Measurements from ENCODE around the gene CYB5R4. TPM values are rescaled to one million over a fixed set of nuclear protein-coding genes. Genes with fewer than 3 reads are reported as not detected.

Gene CYB5R4
- total and polyA plus RNA-seq, 2 of the 8 experiments (the other 6 are each of a cell fraction or from before 2014, with no cell fraction given), result 2.8 to 14.6 TPM

GRCh38 chr6:84003654-84004053, 144.2 kb downstream of the CYB5R4 start (continued):
- TF ChIP-seq FOSL1 (IDR thresholded peaks at IDR 0.05; ENCODE audit: insufficient read depth, low read depth, low read length), result no peak
- TF ChIP-seq GABPA (IDR thresholded peaks at IDR 0.05; ENCODE audit: borderline replicate concordance, insufficient read depth, low read length), result no peak
- no peak for TF ChIP-seq CBX8 (IDR thresholded peaks at IDR 0.05; ENCODE audit: borderline replicate concordance, low read depth, low read length)
